K562 (cell line): ENCODE measurements around the gene MERTK. TPM values are rescaled to one million over a fixed set of nuclear protein-coding genes. Genes with fewer than 3 reads are reported as not detected.

ENCODE experiments used
- BRF1 ChIP-seq: IDR thresholded peaks from 3 replicates; pipeline ENCODE4 v1.6.1; 2011; ENCODE audit warnings: borderline replicate concordance, mild to moderate bottlenecking; ENCODE audit not compliant: insufficient read length; ENCODE audit errors: extremely low read depth
- CBX2 ChIP-seq: fragments of 200-600 bp; sonication (generic); IDR thresholded peaks from one replicate; pipeline ENCODE4 v1.6.1; 2012; ENCODE audit warnings: mild to moderate bottlenecking, low read length, inconsistent platforms; ENCODE audit not compliant: insufficient read depth, poor library complexity, severe bottlenecking
- CHD1 ChIP-seq: fragments of 200-600 bp; sonication (generic); IDR thresholded peaks from one replicate; pipeline ENCODE4 v1.6.1; 2012; ENCODE audit warnings: mild to moderate bottlenecking, moderate library complexity, low read length, inconsistent platforms
- CSDE1 ChIP-seq, 2 experiments: fragments of 450-650 bp; IDR thresholded peaks; 2 replicates each; pipeline ENCODE4 v1.6.1; 2016; ENCODE audit warnings: mild to moderate bottlenecking in 1 of 2
- EZH2 ChIP-seq: IDR thresholded peaks from 2 replicates; pipeline ENCODE4 v1.6.1; 2012; ENCODE audit warnings: low read depth, mild to moderate bottlenecking, inconsistent platforms, low read length, borderline replicate concordance
- FOXM1 ChIP-seq, 2 experiments: fragments of 450-650 bp in 1 of 2; sonication (generic) in 1 of 2; formaldehyde crosslinking in 1 of 2; IDR thresholded peaks; 2 replicates each; pipeline versions ENCODE4 v1.6.1 to v1.9.0; 2017 to 2022; ENCODE audit warnings: low read depth in 2 of 2, mild to moderate bottlenecking in 2 of 2, missing genetic modification reagents in 1 of 2, moderate library complexity in 1 of 2
- LARP7 ChIP-seq: fragments of 450-650 bp; IDR thresholded peaks from 2 replicates; pipeline ENCODE4 v1.6.1; 2016
- NKRF ChIP-seq: fragments of 450-650 bp; IDR thresholded peaks from 2 replicates; pipeline ENCODE4 v1.6.1; 2016; ENCODE audit warnings: borderline replicate concordance
- NONO ChIP-seq, 2 experiments: fragments of 200-400 bp in 1 of 2; fragments of 450-650 bp in 1 of 2; formaldehyde crosslinking in 1 of 2; IDR thresholded peaks; 2 replicates each; pipeline ENCODE4 v1.6.1; 2017; ENCODE audit warnings: low read depth in 2 of 2, mild to moderate bottlenecking in 2 of 2, moderate library complexity in 2 of 2, low read length in 1 of 2
- SIN3B ChIP-seq: fragments of 450-650 bp; IDR thresholded peaks from 2 replicates; pipeline ENCODE4 v1.6.1; 2017; ENCODE audit warnings: low read depth, mild to moderate bottlenecking, moderate library complexity
- SIRT6 ChIP-seq: IDR thresholded peaks from one replicate; pipeline ENCODE4 v1.6.1; 2012; ENCODE audit warnings: low read depth, mild to moderate bottlenecking, control low read depth, inconsistent platforms, low read length, moderate library complexity
- SP1 ChIP-seq: sonication (generic); formaldehyde crosslinking; IDR thresholded peaks from 2 replicates; pipeline ENCODE4 v1.8.1; 2022; ENCODE audit warnings: mild to moderate bottlenecking, missing genetic modification reagents
- TOE1 ChIP-seq, 2 experiments: fragments of 450-650 bp in 1 of 2; sonication (generic) in 1 of 2; formaldehyde crosslinking in 1 of 2; IDR thresholded peaks; 2 replicates each; pipeline versions ENCODE4 v1.7.1 to v1.8.0; 2016 to 2022; ENCODE audit warnings: borderline replicate concordance in 2 of 2, mild to moderate bottlenecking in 2 of 2, antibody characterized with exemption in 1 of 2, inconsistent platforms in 1 of 2, low read depth in 1 of 2, missing genetic modification reagents in 1 of 2, moderate library complexity in 1 of 2
- ZKSCAN8 ChIP-seq: fragments of 200-800 bp; sonication (Bioruptor generic); IDR thresholded peaks from 2 replicates; pipeline ENCODE4 v1.6.1; 2016; ENCODE audit warnings: missing genetic modification characterization, missing compliant biosample characterization
- ZNF507 ChIP-seq: conservative IDR thresholded peaks from 2 replicates; pipeline ENCODE4 v1.6.1; 2017; ENCODE audit warnings: missing genetic modification characterization, missing compliant biosample characterization
- ZNF584 ChIP-seq: fragments of 200-800 bp; sonication (Bioruptor generic); IDR thresholded peaks from 2 replicates; pipeline ENCODE4 v1.6.1; 2016; ENCODE audit warnings: low read depth, mild to moderate bottlenecking, missing genetic modification characterization, missing compliant biosample characterization
- polyA plus RNA-seq, 8 experiments: library from polyadenylated mRNA; depleted of rRNA in 4 of 8; stranded (reverse) in 5 of 8; unstranded in 3 of 8; fragments of >200 nt; fragmentation: Nextera tagmentation in 2 of 8; fragmentation: Illumina TruSeq in 1 of 8; extraction: Ambion mirVana in 2 of 8; extraction: Trizol in 1 of 8; gene quantifications; 2 replicates each; pipeline versions ENCODE4 v1.2.1 to v1.2.3, GENCODE V29; 2011 to 2014; ENCODE audit warnings: inconsistent platforms in 1 of 8, missing spikeins in 1 of 8
- total RNA-seq, 7 experiments: library from RNA; depleted of rRNA in 6 of 7; stranded (reverse); fragments of >200 nt in 6 of 7; fragmentation: Illumina TruSeq in 2 of 7; extraction: Trizol in 2 of 7; gene quantifications; 2 replicates each; pipeline versions ENCODE4 v1.2.1 to v1.2.3, GENCODE V29; 2011 to 2021; ENCODE audit warnings: low replicate concordance in 1 of 7
- TF ChIP-seq, protein P1 (sequence below): fragments of 450-650 bp; IDR thresholded peaks from 2 replicates; pipeline ENCODE4 v1.6.1; 2018; ENCODE audit not compliant: partially characterized antibody
- TF ChIP-seq, protein P2 (sequence below): fragments of 250-450 bp; sonication (Bioruptor Pico); IDR thresholded peaks from 2 replicates; pipeline ENCODE4 v1.4.0; 2020; ENCODE audit warnings: borderline replicate concordance

Gene MERTK
- total and polyA plus RNA-seq, 9 of the 15 experiments (the other 6 are each of a cell fraction or from before 2014, with no cell fraction given): 0.23 to 1.6 (median 0.74) TPM

DNA sequence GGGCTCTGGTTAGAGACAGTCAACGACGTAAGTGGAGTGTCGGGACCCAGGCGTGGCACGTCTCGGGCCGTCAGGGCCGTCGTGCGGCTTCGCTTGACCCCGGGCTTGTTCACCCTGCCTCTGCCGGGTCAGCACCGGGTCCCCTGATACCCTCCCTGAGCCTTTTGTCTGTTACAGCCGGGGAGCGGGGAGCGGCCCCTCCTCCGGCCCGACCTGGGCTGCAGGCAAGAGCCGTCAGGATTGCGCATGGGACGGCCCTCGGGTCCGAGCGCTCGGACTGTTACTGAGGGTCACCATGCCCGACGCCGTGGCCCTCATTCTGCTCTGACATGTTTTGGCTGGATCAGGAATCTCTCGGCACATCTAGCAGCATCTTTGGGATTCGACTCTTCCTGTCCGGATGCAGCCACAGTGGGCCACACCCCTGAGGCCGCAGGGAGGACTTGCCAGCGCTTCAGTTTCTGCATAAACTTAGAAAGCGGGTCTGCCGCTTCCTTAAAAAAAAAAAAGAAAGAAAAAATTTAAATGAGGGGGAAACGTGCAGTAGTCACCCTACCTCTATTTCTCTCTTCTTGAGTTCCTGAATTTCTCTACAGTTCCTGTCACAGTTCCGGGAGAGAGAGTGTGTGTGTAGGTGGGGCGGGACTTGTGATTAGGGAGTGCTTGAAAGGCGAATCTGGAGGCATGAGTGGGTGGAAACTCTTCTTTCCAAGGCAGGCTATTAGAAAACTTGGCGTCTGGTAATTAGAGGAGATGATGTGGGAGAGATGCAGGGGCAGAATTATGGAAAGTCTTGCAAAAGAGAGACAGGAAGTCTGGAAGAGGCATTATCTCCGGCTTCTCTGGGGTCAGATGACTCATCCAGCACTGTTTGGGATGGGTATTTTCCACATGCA is 157.6 kb downstream of the MERTK start (continued):
- TF ChIP-seq NKRF (peak; percentile 51; the same call in 1 of the 2 replicates), SIN3B (no peak), ZKSCAN8 (CRISPR knock-in tag) (peak; percentile 30; the same call in 1 of the 2 replicates), CBX2 (no peak), BRF1 (no peak), ZNF507 (tag) (no peak), EZH2 (no peak), CHD1 (no peak), SP1 (CRISPR knock-in tag) (peak; percentile 48; the same call in 1 of the 2 replicates), ZNF584 (CRISPR knock-in tag) (no peak), CSDE1 (IDR thresholded peaks at IDR 0.05) (no peak), FOXM1 (IDR thresholded peaks at IDR 0.05; ENCODE audit: low read depth) (0 out of 2 replicates have a peak, but pooled peaks have one; percentile 16), FOXM1 (CRISPR knock-in tag; IDR thresholded peaks at IDR 0.05; ENCODE audit: low read depth) (0 out of 2 replicates have a peak, but pooled peaks have one; percentile 17), NONO (IDR thresholded peaks at IDR 0.05; ENCODE audit: low read depth in 2 of 2, low read length in 1 of 2) (no peak; a peak in 1 of 4 replicates), LARP7 (no peak), TOE1 (IDR thresholded peaks at IDR 0.05; ENCODE audit: borderline replicate concordance) (no peak), TOE1 (CRISPR knock-in tag; IDR thresholded peaks at IDR 0.05; ENCODE audit: borderline replicate concordance, low read depth) (no peak), SIRT6 (no peak)
- TF ChIP-seq, protein P1, sequence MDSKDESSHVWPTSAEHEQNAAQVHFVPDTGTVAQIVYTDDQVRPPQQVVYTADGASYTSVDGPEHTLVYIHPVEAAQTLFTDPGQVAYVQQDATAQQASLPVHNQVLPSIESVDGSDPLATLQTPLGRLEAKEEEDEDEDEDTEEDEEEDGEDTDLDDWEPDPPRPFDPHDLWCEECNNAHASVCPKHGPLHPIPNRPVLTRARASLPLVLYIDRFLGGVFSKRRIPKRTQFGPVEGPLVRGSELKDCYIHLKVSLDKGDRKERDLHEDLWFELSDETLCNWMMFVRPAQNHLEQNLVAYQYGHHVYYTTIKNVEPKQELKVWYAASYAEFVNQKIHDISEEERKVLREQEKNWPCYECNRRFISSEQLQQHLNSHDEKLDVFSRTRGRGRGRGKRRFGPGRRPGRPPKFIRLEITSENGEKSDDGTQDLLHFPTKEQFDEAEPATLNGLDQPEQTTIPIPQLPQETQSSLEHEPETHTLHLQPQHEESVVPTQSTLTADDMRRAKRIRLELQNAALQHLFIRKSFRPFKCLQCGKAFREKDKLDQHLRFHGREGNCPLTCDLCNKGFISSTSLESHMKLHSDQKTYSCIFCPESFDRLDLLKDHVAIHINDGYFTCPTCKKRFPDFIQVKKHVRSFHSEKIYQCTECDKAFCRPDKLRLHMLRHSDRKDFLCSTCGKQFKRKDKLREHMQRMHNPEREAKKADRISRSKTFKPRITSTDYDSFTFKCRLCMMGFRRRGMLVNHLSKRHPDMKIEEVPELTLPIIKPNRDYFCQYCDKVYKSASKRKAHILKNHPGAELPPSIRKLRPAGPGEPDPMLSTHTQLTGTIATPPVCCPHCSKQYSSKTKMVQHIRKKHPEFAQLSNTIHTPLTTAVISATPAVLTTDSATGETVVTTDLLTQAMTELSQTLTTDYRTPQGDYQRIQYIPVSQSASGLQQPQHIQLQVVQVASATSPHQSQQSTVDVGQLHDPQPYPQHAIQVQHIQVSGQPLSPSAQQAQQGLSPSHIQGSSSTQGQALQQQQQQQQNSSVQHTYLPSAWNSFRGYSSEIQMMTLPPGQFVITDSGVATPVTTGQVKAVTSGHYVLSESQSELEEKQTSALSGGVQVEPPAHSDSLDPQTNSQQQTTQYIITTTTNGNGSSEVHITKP: no peak
- TF ChIP-seq, protein P2, sequence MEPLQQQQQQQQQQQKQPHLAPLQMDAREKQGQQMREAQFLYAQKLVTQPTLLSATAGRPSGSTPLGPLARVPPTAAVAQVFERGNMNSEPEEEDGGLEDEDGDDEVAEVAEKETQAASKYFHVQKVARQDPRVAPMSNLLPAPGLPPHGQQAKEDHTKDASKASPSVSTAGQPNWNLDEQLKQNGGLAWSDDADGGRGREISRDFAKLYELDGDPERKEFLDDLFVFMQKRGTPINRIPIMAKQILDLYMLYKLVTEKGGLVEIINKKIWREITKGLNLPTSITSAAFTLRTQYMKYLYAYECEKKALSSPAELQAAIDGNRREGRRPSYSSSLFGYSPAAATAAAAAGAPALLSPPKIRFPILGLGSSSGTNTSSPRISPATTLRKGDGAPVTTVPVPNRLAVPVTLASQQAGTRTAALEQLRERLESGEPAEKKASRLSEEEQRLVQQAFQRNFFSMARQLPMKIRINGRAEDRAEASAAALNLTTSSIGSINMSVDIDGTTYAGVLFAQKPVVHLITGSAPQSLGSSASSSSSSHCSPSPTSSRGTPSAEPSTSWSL (CRISPR knock-in tag): no peak
